ENCODE data around the gene MOB3C.
A peak's percentile ranks its signal among the peaks of the same experiment; 100 is the strongest.
"Not testable (repeated sequence)": the region's sequence is repeated elsewhere in the genome, so short reads cannot be mapped to it uniquely, and the experiment has no call there.

Gene MOB3C

GRCh38 chr1:46616277-46617107 is at the start of gene MOB3C:
TSS of gene MOB3C (minus strand) at chr1:46616811. CDS start at chr1:46613321, 3,490 bp downstream.
- DNase-seq (ENCODE audit: low spot score) (peak; percentile 58), FAIRE-seq (no peak)

GRCh38 chr1:46665983-46666382 is 49.4 kb upstream of the MOB3C start:
- no peak for DNase-seq (ENCODE audit: low spot score)
- FAIRE-seq: no peak

- not testable (repeated sequence) for DNase-seq (ENCODE audit: low spot score); FAIRE-seq
These were observed 46.3 kb upstream of the MOB3C start for GRCh38 chr1:46662919-46663318.

- DNase-seq (ENCODE audit: low spot score); FAIRE-seq: not testable (repeated sequence)
These were observed 43.5 kb upstream of the MOB3C start for GRCh38 chr1:46660116-46660515.

GRCh38 chr1:46659307-46659870 is 42.8 kb upstream of the MOB3C start:
- DNase-seq (ENCODE audit: low spot score): no peak
- FAIRE-seq: no peak

- DNase-seq (ENCODE audit: low spot score): no peak
- no peak for FAIRE-seq
These were observed 41.2 kb upstream of the MOB3C start for GRCh38 chr1:46657775-46658174.

GRCh38 chr1:46656643-46657042 is 40.0 kb upstream of the MOB3C start:
- DNase-seq (ENCODE audit: low spot score) (no peak), FAIRE-seq (no peak)

GRCh38 chr1:46655848-46656247 is 39.2 kb upstream of the MOB3C start:
- FAIRE-seq (no peak), DNase-seq (ENCODE audit: low spot score) (no peak)

- FAIRE-seq; DNase-seq (ENCODE audit: low spot score): not testable (repeated sequence)
These were observed 38.1 kb upstream of the MOB3C start for GRCh38 chr1:46654698-46655097.

- FAIRE-seq: no peak
These were observed 37.4 kb upstream of the MOB3C start for GRCh38 chr1:46654012-46654411.

GRCh38 chr1:46653405-46653958 is 36.9 kb upstream of the MOB3C start:
- FAIRE-seq: no peak
- DNase-seq (ENCODE audit: low spot score): no peak

More at GRCh38 chr1:46654012-46654411, 37.4 kb upstream of the MOB3C start:
- no peak for DNase-seq (ENCODE audit: low spot score)

- DNase-seq (ENCODE audit: low spot score) (no peak), FAIRE-seq (no peak)
These were observed 35.9 kb upstream of the MOB3C start for GRCh38 chr1:46652321-46653100.

GRCh38 chr1:46651152-46651551 is 34.5 kb upstream of the MOB3C start:
- not testable (repeated sequence) for DNase-seq (ENCODE audit: low spot score); FAIRE-seq

GRCh38 chr1:46650491-46650890 is 33.9 kb upstream of the MOB3C start:
- no peak for FAIRE-seq

GRCh38 chr1:46649764-46650163 is 33.2 kb upstream of the MOB3C start:
- no peak for FAIRE-seq
- no peak for DNase-seq (ENCODE audit: low spot score)

More at GRCh38 chr1:46650491-46650890, 33.9 kb upstream of the MOB3C start:
- DNase-seq (ENCODE audit: low spot score): no peak

- DNase-seq (ENCODE audit: low spot score): no peak
- FAIRE-seq: no peak
These were observed 31.0 kb upstream of the MOB3C start for GRCh38 chr1:46647611-46648010.

GRCh38 chr1:46646844-46647243 is 30.2 kb upstream of the MOB3C start:
- FAIRE-seq: no peak
- DNase-seq (ENCODE audit: low spot score): no peak

- FAIRE-seq: no peak
These were observed 29.7 kb upstream of the MOB3C start for GRCh38 chr1:46646331-46646730.

GRCh38 chr1:46645815-46646214 is 29.2 kb upstream of the MOB3C start:
- DNase-seq (ENCODE audit: low spot score) (no peak), FAIRE-seq (no peak)

More at GRCh38 chr1:46646331-46646730, 29.7 kb upstream of the MOB3C start:
- DNase-seq (ENCODE audit: low spot score): no peak

- DNase-seq (ENCODE audit: low spot score): peak; percentile 72
- peak; percentile 82 for FAIRE-seq
These were observed 26.8 kb upstream of the MOB3C start for GRCh38 chr1:46643368-46643775.

- no peak for DNase-seq (ENCODE audit: low spot score)
- no peak for FAIRE-seq
These were observed 25.6 kb upstream of the MOB3C start for GRCh38 chr1:46642115-46642680.

All from RCC 7860 (cell line).